Naive thymus-derived CD4-positive, alpha-beta T cell (primary cell): ENCODE results near the gene THAP10. TPM values are rescaled to one million over a fixed set of nuclear protein-coding genes. Genes with fewer than 3 reads are reported as not detected.

Source experiments
- ATAC-seq: fragments of 150-1000 bp; cut with Tn5 transposase; 2 replicates; pipeline ENCODE4 v1.10.0; 2021; ENCODE audit warnings: mild to moderate bottlenecking, moderate library complexity
- CTCF ChIA-PET: fragments of 350-600 bp; sonication (Branson Sonifier 250); formaldehyde crosslinking; loops from one replicate; lab custom pipeline; 2021; ENCODE audit warnings: antibody characterized with exemption; lab: Charles Lee
- POLR2A ChIA-PET: fragments of 350-600 bp; sonication (Branson Sonifier 250); formaldehyde crosslinking; loops from one replicate; lab custom pipeline; 2021; ENCODE audit warnings: antibody characterized with exemption, inconsistent platforms; lab: Charles Lee
- DNase-seq, 9 donors: peaks; one replicate each; pipeline versions ENCODE4 v3.0.0 to v3.0.0-alpha.2; 2020 to 2022; ENCODE audit warnings: mixed read lengths in 1 of 9
- H3K27ac ChIP-seq: one replicate; pipeline ENCODE4 v1.7.0; 2013; ENCODE audit warnings: mild to moderate bottlenecking, low read depth, low read length, moderate library complexity
- H3K27me3 ChIP-seq, 2 donors: one replicate each; pipeline ENCODE4 v1.7.0; 2013; ENCODE audit warnings: low read length in 2 of 2, mild to moderate bottlenecking in 2 of 2, moderate library complexity in 2 of 2; ENCODE audit not compliant: control insufficient read depth in 2 of 2, insufficient read depth in 2 of 2
- H3K36me3 ChIP-seq, 3 experiments: 1 replicate in 2 of 3; 2 replicates in 1 of 3; pipeline ENCODE4 v1.7.0; 2013; ENCODE audit warnings: low read length in 3 of 3, mild to moderate bottlenecking in 3 of 3, moderate library complexity in 1 of 3; ENCODE audit not compliant: insufficient read depth in 3 of 3, control insufficient read depth in 2 of 3
- H3K4me1 ChIP-seq, 2 donors: one replicate each; pipeline ENCODE4 v1.7.0; 2013; ENCODE audit warnings: low read length in 2 of 2, mild to moderate bottlenecking in 2 of 2, moderate library complexity in 1 of 2; ENCODE audit not compliant: control insufficient read depth in 2 of 2, insufficient read depth in 2 of 2
- H3K4me3 ChIP-seq: 2 replicates; pipeline ENCODE4 v1.7.0; 2013; ENCODE audit warnings: mild to moderate bottlenecking, low read length
- H3K9me3 ChIP-seq, 3 experiments: 1 replicate in 2 of 3; 2 replicates in 1 of 3; pipeline ENCODE4 v1.7.0; 2013; ENCODE audit warnings: low read length in 3 of 3; ENCODE audit not compliant: control insufficient read depth in 2 of 3
- H3K27ac Mint-ChIP-seq, 9 donors: one replicate each; pipeline ENCODE4 v1.8.0; 2020 to 2022; ENCODE audit warnings: mixed read lengths in 9 of 9, mild to moderate bottlenecking in 8 of 9, moderate library complexity in 5 of 9, inconsistent platforms in 2 of 9
- H3K27me3 Mint-ChIP-seq, 5 donors: one replicate each; pipeline ENCODE4 v1.8.0; 2021 to 2022; ENCODE audit warnings: mixed read lengths in 5 of 5, mild to moderate bottlenecking in 1 of 5
- H3K36me3 Mint-ChIP-seq, 5 donors: one replicate each; pipeline ENCODE4 v1.8.0; 2020 to 2022; ENCODE audit warnings: mixed read lengths in 5 of 5, mild to moderate bottlenecking in 3 of 5, inconsistent platforms in 1 of 5
- H3K4me1 Mint-ChIP-seq, 7 donors: one replicate each; pipeline ENCODE4 v1.8.0; 2020 to 2022; ENCODE audit warnings: mixed read lengths in 7 of 7, mild to moderate bottlenecking in 3 of 7, inconsistent platforms in 1 of 7
- H3K4me3 Mint-ChIP-seq, 10 donors: one replicate each; pipeline ENCODE4 v1.8.0; 2020 to 2022; ENCODE audit warnings: mild to moderate bottlenecking in 10 of 10, mixed read lengths in 10 of 10, moderate library complexity in 6 of 10, inconsistent platforms in 2 of 10
- H3K9me3 Mint-ChIP-seq, 11 donors: one replicate each; pipeline ENCODE4 v1.8.0; 2020 to 2022; ENCODE audit warnings: mixed read lengths in 11 of 11, mild to moderate bottlenecking in 4 of 11, inconsistent platforms in 1 of 11, moderate library complexity in 1 of 11
- intact Hi-C, 2 donors: fragments of 100-400 bp; cut with micrococcal nuclease; formaldehyde crosslinking; loops; one replicate each; pipeline ENCODE4 v1.15.1; 2023
- polyA plus RNA-seq, 2 donors: library from polyadenylated mRNA; unstranded; fragments of 300-500 nt; fragmentation: Illumina TruSeq; gene quantifications; one replicate each; pipeline ENCODE4 v1.2.3, GENCODE V29; 2021
- total RNA-seq, 6 experiments: library from RNA in 5 of 6; stranded (reverse) in 5 of 6; gene quantifications; 1 replicate in 5 of 6; 2 replicates in 1 of 6; pipeline ENCODE4 v1.2.3 and lab custom pipeline; 2021 to 2026

Gene THAP10
- total and polyA plus RNA-seq, 7 experiments from 2014 or later = 0.24 TPM; not detected in 6

DNA sequence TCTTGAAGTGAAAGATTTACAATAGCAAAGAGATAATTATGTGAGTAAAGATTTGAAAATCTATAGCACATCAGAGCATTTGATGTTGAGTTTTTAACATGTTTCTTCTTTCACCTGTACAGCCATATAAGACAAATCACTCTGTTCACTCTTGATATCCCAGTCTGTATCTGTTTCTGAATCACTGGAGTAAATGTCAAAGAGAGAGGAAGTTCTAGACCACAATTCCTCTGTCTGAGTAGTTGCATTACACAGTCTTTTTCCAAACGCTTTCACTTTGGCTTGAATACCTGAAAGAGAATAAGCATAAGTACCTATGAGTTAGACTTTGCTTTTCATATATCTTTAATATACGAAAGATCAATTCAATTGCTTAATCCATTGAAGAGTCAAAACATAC lies 9.9 kb downstream of the THAP10 start:
- H3K27ac Mint-ChIP-seq = no peak overlapping the region
- CTCF ChIA-PET = no interaction called here
- DNase-seq (no peak), ATAC-seq (no peak)
- Histone ChIP-seq H3K36me3 (no peaks in the 10 kb centered on the region), H3K4me3 (no peak overlapping the region), H3K27me3 (no peaks in the 10 kb centered on the region), H3K4me1 (no peaks in the 10 kb centered on the region), H3K27ac (no peak overlapping the region), H3K9me3 (no peaks in the 10 kb centered on the region)
- no peak overlapping the region for H3K4me3 Mint-ChIP-seq
- intact Hi-C loops = no loop called here
- peaks cover 0 to 8% (median 0%) of the 10 kb centered on the region in 7 donors for H3K4me1 Mint-ChIP-seq
- H3K27me3 Mint-ChIP-seq = peaks cover 33 to 47% (median 34%) of the 10 kb centered on the region in 5 donors
- no peaks in the 10 kb centered on the region for H3K36me3 Mint-ChIP-seq
- POLR2A ChIA-PET = no interaction called here
- peaks cover 0 to 2% (median 0%) of the 10 kb centered on the region in 11 donors for H3K9me3 Mint-ChIP-seq

DNA sequence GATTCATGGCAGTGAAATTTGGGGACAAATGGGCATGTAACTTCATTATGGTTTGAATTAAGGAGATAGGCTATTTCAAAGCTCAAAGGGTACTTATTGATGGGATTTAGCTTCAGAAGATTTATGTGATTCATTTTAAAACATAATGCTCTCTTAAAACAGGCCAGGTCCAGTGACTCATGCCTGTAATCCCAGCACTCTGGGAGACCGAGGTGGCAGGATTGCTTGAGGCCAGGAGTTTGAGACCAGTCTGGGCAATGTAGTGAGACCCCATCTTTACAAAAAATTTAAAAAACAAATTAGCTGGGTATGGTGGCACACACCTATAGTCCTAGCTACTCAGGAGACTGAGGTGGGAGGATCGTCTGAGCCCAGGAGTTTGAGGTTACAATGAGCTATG lies 11.5 kb downstream of the THAP10 start:
- Histone ChIP-seq H3K27me3 (peaks cover 0 to 2% of the 10 kb centered on the region in 2 donors), H3K27ac (no peak overlapping the region), H3K4me3 (no peak overlapping the region), H3K36me3 (no peaks in the 10 kb centered on the region), H3K9me3 (no peaks in the 10 kb centered on the region), H3K4me1 (no peaks in the 10 kb centered on the region)
- H3K9me3 Mint-ChIP-seq = peaks cover 0 to 2% (median 0%) of the 10 kb centered on the region in 11 donors
- no peak for DNase-seq
- no peaks in the 10 kb centered on the region for H3K36me3 Mint-ChIP-seq
- peaks cover 0 to 8% (median 0%) of the 10 kb centered on the region in 7 donors for H3K4me1 Mint-ChIP-seq
- no peak for ATAC-seq
- peaks cover 33 to 47% (median 42%) of the 10 kb centered on the region in 5 donors for H3K27me3 Mint-ChIP-seq
- ChIA-PET POLR2A (no interaction called here), CTCF (no interaction called here)
- no peak overlapping the region for H3K4me3 Mint-ChIP-seq
- intact Hi-C loops = no loop called here
- no peak overlapping the region for H3K27ac Mint-ChIP-seq

DNA sequence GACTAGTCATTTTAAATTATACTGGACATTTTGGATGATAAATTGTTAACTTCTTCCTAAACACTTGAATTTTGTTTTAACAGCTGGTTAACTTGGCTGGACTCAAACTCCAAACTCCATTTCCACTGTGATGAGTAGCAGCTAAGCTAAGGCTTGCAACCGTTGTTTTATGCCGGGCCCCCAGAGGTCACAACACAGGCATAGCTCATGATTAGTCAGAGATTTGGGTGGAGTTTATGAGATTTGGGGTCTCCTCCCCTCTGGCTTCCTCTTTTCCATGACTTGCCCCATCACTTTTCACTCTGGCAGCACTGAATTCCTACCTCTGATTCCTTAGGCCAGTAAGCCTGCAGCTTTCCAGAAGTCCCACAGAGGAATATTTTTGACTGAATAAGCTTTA lies 12.8 kb downstream of the THAP10 start:
- H3K27me3 ChIP-seq = peaks cover 0 to 3% of the 10 kb centered on the region in 2 donors
- ChIA-PET POLR2A (no interaction called here), CTCF (no interaction called here)
- H3K27ac ChIP-seq = no peak overlapping the region
- Mint-ChIP-seq H3K27ac (no peak overlapping the region), H3K36me3 (no peaks in the 10 kb centered on the region), H3K4me3 (no peak overlapping the region), H3K4me1 (peaks cover 0 to 8% (median 0%) of the 10 kb centered on the region in 7 donors), H3K9me3 (peaks cover 0 to 2% (median 0%) of the 10 kb centered on the region in 11 donors), H3K27me3 (peaks cover 33 to 49% (median 43%) of the 10 kb centered on the region in 5 donors)
- H3K9me3 ChIP-seq = no peaks in the 10 kb centered on the region
- intact Hi-C loops = no loop called here
- no peaks in the 10 kb centered on the region for H3K36me3 ChIP-seq
- no peaks in the 10 kb centered on the region for H3K4me1 ChIP-seq
- ATAC-seq (no peak), DNase-seq (no peak)
- H3K4me3 ChIP-seq = no peak overlapping the region

DNA sequence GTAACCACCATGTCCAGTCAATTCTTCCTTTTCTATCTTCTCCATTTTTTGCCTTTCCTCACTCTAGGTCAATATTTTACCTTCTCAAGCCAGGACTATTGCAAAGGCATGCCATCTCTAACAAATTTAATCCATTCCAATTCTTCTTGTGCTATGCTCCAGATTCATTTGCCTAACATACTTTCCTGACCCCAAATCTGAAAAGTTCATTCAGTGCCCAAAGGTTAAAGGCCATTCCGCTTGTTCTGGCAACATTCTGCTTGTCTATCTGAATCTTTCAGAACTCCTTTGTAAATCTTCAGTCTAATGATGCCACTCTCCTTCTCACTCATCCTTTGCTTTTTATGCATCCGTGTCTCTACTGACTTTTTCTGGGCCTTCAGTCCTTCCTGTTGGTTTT lies 15.6 kb downstream of the THAP10 start:
- H3K36me3 ChIP-seq = no peaks in the 10 kb centered on the region
- peaks cover 0 to 14% (median 0%) of the 10 kb centered on the region in 11 donors for H3K9me3 Mint-ChIP-seq
- H3K27ac Mint-ChIP-seq = no peak overlapping the region
- ChIA-PET POLR2A (no interaction called here), CTCF (no interaction called here)
- no peaks in the 10 kb centered on the region for H3K4me1 Mint-ChIP-seq
- H3K4me3 ChIP-seq = no peak overlapping the region
- H3K27ac ChIP-seq = no peak overlapping the region
- no peaks in the 10 kb centered on the region for H3K9me3 ChIP-seq
- intact Hi-C loops = no loop called here
- peaks cover 0 to 3% of the 10 kb centered on the region in 2 donors for H3K27me3 ChIP-seq
- ATAC-seq (no peak), DNase-seq (no peak)
- H3K27me3 Mint-ChIP-seq = peaks cover 39 to 48% (median 46%) of the 10 kb centered on the region in 5 donors
- H3K4me1 ChIP-seq = no peaks in the 10 kb centered on the region
- no peak overlapping the region for H3K4me3 Mint-ChIP-seq
- H3K36me3 Mint-ChIP-seq = no peaks in the 10 kb centered on the region

DNA sequence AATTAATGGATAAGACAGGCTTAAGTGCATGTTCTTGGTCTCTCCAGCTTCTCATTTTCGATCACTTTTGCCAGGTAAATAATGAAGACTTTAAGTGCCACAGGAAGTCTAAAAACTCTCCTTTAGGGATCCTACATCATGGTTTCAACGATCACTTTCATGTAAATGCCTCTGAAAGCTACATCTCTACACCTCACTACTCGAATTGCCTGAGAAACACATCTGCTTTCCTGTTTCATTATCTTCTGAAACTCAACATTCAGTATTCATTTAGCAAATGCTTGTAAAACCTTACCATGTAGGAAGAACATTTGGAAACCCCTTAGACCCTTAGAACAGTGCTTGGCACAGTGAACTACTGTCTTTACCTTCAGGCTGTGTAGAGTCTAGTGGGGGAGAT lies 16.2 kb downstream of the THAP10 start:
- ChIA-PET CTCF (no interaction called here), POLR2A (no interaction called here)
- no peak for DNase-seq
- H3K4me1 Mint-ChIP-seq = no peaks in the 10 kb centered on the region
- H3K9me3 Mint-ChIP-seq = peaks cover 0 to 14% (median 0%) of the 10 kb centered on the region in 11 donors
- H3K27ac ChIP-seq = no peak overlapping the region
- peaks cover 39 to 48% (median 46%) of the 10 kb centered on the region in 5 donors for H3K27me3 Mint-ChIP-seq
- ATAC-seq = no peak
- H3K27me3 ChIP-seq = peaks cover 0 to 3% of the 10 kb centered on the region in 2 donors
- no peak overlapping the region for H3K4me3 ChIP-seq
- intact Hi-C loops = no loop called here
- no peaks in the 10 kb centered on the region for H3K36me3 Mint-ChIP-seq
- no peaks in the 10 kb centered on the region for H3K9me3 ChIP-seq
- H3K4me1 ChIP-seq = no peaks in the 10 kb centered on the region
- H3K4me3 Mint-ChIP-seq = no peak overlapping the region
- no peak overlapping the region for H3K27ac Mint-ChIP-seq
- H3K36me3 ChIP-seq = no peaks in the 10 kb centered on the region

DNA sequence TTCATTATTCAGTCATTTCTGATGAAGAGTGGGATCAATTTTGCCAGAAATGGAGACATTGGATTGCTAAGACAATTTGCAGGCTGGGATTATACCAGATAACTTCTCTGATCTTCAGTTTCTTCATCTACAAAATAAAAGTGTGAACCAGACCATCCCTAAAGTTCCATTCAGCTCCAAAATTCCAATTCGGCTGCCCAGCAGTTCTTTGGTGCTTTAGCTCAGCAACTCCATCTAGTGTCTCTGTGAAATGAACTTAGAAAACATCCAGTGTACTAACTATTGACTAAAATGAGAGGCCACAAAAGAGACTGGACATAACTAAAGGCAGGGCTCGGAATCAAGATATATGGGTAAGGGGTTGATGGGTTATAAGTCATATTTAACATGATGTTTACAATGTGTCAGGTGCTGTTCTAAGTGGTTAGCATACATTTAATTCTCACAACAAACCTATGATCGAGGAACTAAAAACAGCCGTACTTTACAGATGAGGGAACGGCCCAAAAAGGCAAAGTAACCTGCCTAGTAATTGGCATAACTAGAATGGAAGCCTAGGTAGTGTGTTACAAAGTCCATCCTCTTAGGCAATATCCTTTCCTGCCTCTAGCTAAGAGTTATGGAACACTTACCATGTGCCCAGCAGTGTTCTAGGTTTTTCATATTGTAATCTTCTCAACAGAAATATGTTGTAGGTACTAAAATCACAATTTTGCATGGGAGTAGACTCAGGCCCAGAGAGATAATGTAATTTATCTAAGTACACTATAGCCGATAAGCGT lies 17.0 kb downstream of the THAP10 start:
- CTCF ChIA-PET = no interaction called here
- no peak for DNase-seq
- intact Hi-C loops = no loop called here
- Mint-ChIP-seq H3K27me3 (peaks cover 39 to 47% (median 41%) of the 10 kb centered on the region in 5 donors), H3K36me3 (no peaks in the 10 kb centered on the region), H3K27ac (no peak overlapping the region), H3K4me1 (no peaks in the 10 kb centered on the region), H3K9me3 (peaks cover 0 to 14% (median 0%) of the 10 kb centered on the region in 11 donors), H3K4me3 (no peak overlapping the region)
- POLR2A ChIA-PET = no interaction called here
- no peak for ATAC-seq
- Histone ChIP-seq H3K36me3 (no peaks in the 10 kb centered on the region), H3K4me3 (no peak overlapping the region), H3K27me3 (peaks cover 0 to 3% of the 10 kb centered on the region in 2 donors), H3K4me1 (no peaks in the 10 kb centered on the region), H3K9me3 (no peaks in the 10 kb centered on the region), H3K27ac (no peak overlapping the region)
